Upper lobe of left lung (tissue), 6 donors: ENCODE data around the gene MGMT. TPM values are rescaled to one million over a fixed set of nuclear protein-coding genes. Genes with fewer than 3 reads are reported as not detected.

ENCODE experiments used
- ATAC-seq, 2 donors: fragments of 200-7000 bp; cut with Tn5 transposase; one replicate each; pipeline ENCODE4 v1.9.1; 2022; ENCODE audit warnings: mild to moderate bottlenecking in 2 of 2, moderate library complexity in 2 of 2; ENCODE audit not compliant: low FRiP score in 2 of 2
- DNase-seq, 2 donors: peaks; one replicate each; pipeline ENCODE4 v3.0.0-alpha.2; 2019 to 2020
- H3K27ac ChIP-seq, 4 donors: fragments of 200-600 bp; sonication (generic); one replicate each; pipeline ENCODE4 v1.5.1; 2016 to 2019
- H3K27me3 ChIP-seq, 4 donors: fragments of 200-600 bp; sonication (generic); one replicate each; pipeline ENCODE4 v1.5.1; 2017 to 2019
- H3K36me3 ChIP-seq, 4 donors: fragments of 200-600 bp; sonication (generic); one replicate each; pipeline ENCODE4 v1.5.1; 2016 to 2019
- H3K4me1 ChIP-seq, 4 donors: fragments of 200-600 bp; sonication (generic); one replicate each; pipeline ENCODE4 v1.5.1; 2018 to 2019
- H3K4me3 ChIP-seq, 4 donors: fragments of 200-600 bp; sonication (generic); one replicate each; pipeline ENCODE4 v1.5.1; 2017 to 2019; ENCODE audit warnings: mild to moderate bottlenecking in 2 of 4, moderate library complexity in 1 of 4
- H3K9me3 ChIP-seq, 4 donors: fragments of 200-600 bp; sonication (generic); one replicate each; pipeline ENCODE4 v1.5.1; 2018 to 2019
- EP300 ChIP-seq, 4 donors: sonication (generic); formaldehyde crosslinking; IDR thresholded peaks; one replicate each; pipeline ENCODE4 v1.5.1; 2017; ENCODE audit warnings: antibody characterized with exemption in 4 of 4, control low read depth in 2 of 4
- POLR2A ChIP-seq, 4 donors: fragments of 450-650 bp; IDR thresholded peaks; one replicate each; pipeline ENCODE4 v1.5.1; 2016 to 2017; ENCODE audit warnings: antibody characterized with exemption in 4 of 4, mild to moderate bottlenecking in 2 of 4
- POLR2AphosphoS5 ChIP-seq, 2 donors: sonication (generic); formaldehyde crosslinking; IDR thresholded peaks; one replicate each; pipeline ENCODE4 v1.5.1; 2017; ENCODE audit warnings: antibody characterized with exemption in 2 of 2
- WGBS, 2 donors: methylation state at CpG; one replicate each; pipeline ENCODE4 v1.1.5; 2017 to 2018; 5-methylcytosine and 5-hydroxymethylcytosine counted together
- total RNA-seq, 6 donors: library from RNA; depleted of rRNA in 4 of 6; stranded (reverse); fragments of >200 nt in 4 of 6; gene quantifications; one replicate each; pipeline versions ENCODE4 v1.1.0 to v1.2.1, GENCODE V29; 2016 to 2021
- TF ChIP-seq, protein P1 (sequence below), 6 experiments: fragments of 450-650 bp in 4 of 6; fragments of 200-600 bp in 2 of 6; sonication (generic) in 2 of 6; IDR thresholded peaks; one replicate each; pipeline ENCODE4 v1.5.1; 2016 to 2019; ENCODE audit warnings: antibody characterized with exemption in 6 of 6
- donor health status: DM: no; HTN: no; CAD: no; lungs with moderate emphysema.
- donor health status: DM: no; HTN: yes; CAD: no; lungs with severe emphysema.

The MGMT gene
- total RNA-seq, 6 donors from 2014 or later, result 20.9 to 44.0 (median 29.6) TPM

DNA sequence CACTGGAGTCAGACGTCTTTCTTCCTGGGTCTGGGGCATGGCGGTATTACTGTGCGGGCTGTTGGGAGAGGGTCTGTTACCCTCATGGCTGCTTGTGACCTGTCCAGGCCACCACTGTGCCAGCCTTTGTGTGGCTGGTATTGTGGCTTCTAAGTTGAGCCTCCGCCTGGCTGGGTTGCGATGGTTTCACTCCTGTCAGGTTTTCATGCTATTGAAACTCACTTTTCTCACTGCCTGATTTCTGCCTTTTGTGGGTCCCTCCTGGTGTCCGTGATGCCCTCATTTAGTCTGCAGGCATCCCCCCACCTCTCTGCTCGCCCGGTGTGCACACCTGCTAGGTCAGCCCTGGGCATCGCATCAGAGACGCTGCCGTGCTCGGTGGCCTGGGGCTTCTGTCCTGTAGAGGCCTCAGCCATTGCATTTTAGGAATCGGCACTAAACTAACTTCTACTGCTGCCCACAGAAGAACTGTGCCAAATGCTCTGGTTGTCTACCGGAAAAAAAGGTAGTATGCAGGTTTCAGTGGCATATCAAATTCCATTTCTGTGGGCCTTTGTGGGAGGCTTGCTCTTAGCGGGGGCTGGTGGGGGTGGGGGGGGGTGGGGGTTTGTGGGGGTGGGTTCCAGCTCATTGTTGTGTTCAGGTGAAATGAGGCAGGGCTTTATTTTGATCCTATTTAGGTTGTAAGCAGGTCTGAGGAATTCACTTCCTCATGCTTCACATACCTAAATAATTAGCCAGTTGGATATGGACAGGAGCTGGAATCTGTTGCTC lies 64.3 kb downstream of the MGMT start:
- ATAC-seq (no peak), DNase-seq (no peak)
- no peaks in the 10 kb centered on the region for H3K9me3 ChIP-seq
- peaks cover 9 to 19% (median 15%) of the 10 kb centered on the region in 4 donors for H3K4me1 ChIP-seq
- 90 to 98% methylated on average over 11 to 15 of the region's 15 CpGs for WGBS, 2 donors
- TF ChIP-seq POLR2A (IDR thresholded peaks at IDR 0.05) (no peak), EP300 (IDR thresholded peaks at IDR 0.05) (no peak), POLR2AphosphoS5 (IDR thresholded peaks at IDR 0.05) (no peak)
- TF ChIP-seq, protein P1, sequence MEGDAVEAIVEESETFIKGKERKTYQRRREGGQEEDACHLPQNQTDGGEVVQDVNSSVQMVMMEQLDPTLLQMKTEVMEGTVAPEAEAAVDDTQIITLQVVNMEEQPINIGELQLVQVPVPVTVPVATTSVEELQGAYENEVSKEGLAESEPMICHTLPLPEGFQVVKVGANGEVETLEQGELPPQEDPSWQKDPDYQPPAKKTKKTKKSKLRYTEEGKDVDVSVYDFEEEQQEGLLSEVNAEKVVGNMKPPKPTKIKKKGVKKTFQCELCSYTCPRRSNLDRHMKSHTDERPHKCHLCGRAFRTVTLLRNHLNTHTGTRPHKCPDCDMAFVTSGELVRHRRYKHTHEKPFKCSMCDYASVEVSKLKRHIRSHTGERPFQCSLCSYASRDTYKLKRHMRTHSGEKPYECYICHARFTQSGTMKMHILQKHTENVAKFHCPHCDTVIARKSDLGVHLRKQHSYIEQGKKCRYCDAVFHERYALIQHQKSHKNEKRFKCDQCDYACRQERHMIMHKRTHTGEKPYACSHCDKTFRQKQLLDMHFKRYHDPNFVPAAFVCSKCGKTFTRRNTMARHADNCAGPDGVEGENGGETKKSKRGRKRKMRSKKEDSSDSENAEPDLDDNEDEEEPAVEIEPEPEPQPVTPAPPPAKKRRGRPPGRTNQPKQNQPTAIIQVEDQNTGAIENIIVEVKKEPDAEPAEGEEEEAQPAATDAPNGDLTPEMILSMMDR (IDR thresholded peaks at IDR 0.05), result no peak
- H3K36me3 ChIP-seq, result peaks cover 0 to 2% (median 1%) of the 10 kb centered on the region in 4 donors
- no peak overlapping the region for H3K4me3 ChIP-seq
- peak overlapping the region in 2 of 4 donors; percentile 7 to 39 for H3K27ac ChIP-seq
- H3K27me3 ChIP-seq, result no peaks in the 10 kb centered on the region

DNA sequence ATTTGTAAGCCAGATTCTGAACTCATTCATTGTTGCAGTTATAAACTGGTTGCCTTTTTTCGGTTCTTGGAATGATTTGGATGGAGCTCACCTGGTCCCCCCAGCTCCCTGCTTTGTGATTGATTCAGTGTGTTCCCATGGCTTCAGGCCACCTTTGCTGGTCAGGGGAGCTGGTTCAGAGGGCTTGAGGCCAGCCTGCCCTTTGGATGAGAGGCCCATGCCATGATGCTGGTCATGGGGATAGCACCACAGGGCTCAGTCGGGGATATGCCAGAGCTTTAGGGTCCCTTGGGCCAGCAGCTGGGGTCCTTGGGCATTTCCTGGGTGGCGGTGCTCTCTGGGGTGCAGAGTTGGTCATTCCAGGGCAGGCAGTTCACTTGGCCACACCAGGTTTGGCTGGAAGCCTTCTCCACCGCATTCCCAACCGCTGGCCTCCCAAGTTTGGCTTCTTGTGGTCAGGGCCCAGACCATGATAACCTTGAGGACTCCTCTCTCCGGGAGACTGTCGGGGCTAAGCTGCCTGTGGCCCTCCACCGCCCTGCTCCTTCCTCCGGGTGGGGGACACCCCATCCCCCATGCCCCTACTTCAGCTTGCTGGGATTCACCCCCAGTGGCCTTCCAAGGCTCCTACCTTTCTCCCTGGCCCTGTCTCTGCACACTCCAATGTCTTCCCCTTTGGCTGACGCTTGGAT lies 65.1 kb downstream of the MGMT start:
- WGBS, 2 donors, result 86 to 93% methylated on average over 4 to 8 of the region's 10 CpGs
- TF ChIP-seq, protein P1 (IDR thresholded peaks at IDR 0.05), result no peak
- TF ChIP-seq POLR2AphosphoS5 (IDR thresholded peaks at IDR 0.05) (no peak), POLR2A (IDR thresholded peaks at IDR 0.05) (no peak), EP300 (IDR thresholded peaks at IDR 0.05) (no peak)
- Histone ChIP-seq H3K4me1 (peaks cover 9 to 19% (median 15%) of the 10 kb centered on the region in 4 donors), H3K9me3 (no peaks in the 10 kb centered on the region), H3K36me3 (peaks cover 0 to 4% (median 2%) of the 10 kb centered on the region in 4 donors), H3K27ac (peak overlapping the region in 1 of 4 donors; percentile 18), H3K27me3 (no peaks in the 10 kb centered on the region), H3K4me3 (no peak overlapping the region)
- DNase-seq (no peak), ATAC-seq (no peak)

- peak in 1 of 2 donors; percentile 12 for ATAC-seq
- TF ChIP-seq, protein P1 (IDR thresholded peaks at IDR 0.05), result no peak
- TF ChIP-seq POLR2AphosphoS5 (IDR thresholded peaks at IDR 0.05) (no peak), EP300 (IDR thresholded peaks at IDR 0.05) (no peak), POLR2A (IDR thresholded peaks at IDR 0.05) (no peak)
Measured at GRCh38 chr10:129532838-129533237, 65.8 kb downstream of the MGMT start.

GRCh38 chr10:129533281-129533680 lies 66.2 kb downstream of the MGMT start:
- Histone ChIP-seq H3K4me1 (peaks cover 9 to 19% (median 15%) of the 10 kb centered on the region in 4 donors), H3K4me3 (no peak overlapping the region), H3K9me3 (no peaks in the 10 kb centered on the region), H3K27ac (no peak overlapping the region), H3K36me3 (peaks cover 0 to 4% (median 2%) of the 10 kb centered on the region in 4 donors), H3K27me3 (no peaks in the 10 kb centered on the region)
- WGBS, 2 donors, result 75 to 87% methylated on average over 6 to 11 of the region's 11 CpGs
- TF ChIP-seq POLR2AphosphoS5 (IDR thresholded peaks at IDR 0.05), result no peak
- TF ChIP-seq, protein P1 (IDR thresholded peaks at IDR 0.05), result no peak
- no peak for TF ChIP-seq POLR2A (IDR thresholded peaks at IDR 0.05)
- TF ChIP-seq EP300 (IDR thresholded peaks at IDR 0.05), result no peak
- DNase-seq, result no peak
- ATAC-seq, result no peak

More at GRCh38 chr10:129532838-129533237, 65.8 kb downstream of the MGMT start:
- no peaks in the 10 kb centered on the region for H3K27me3 ChIP-seq
- H3K36me3 ChIP-seq, result peaks cover 0 to 4% (median 2%) of the 10 kb centered on the region in 4 donors
- no peak for DNase-seq
- no peak overlapping the region for H3K4me3 ChIP-seq
- WGBS, 2 donors, result 55 to 73% methylated on average over 5 of the region's 12 CpGs
- peaks cover 9 to 19% (median 15%) of the 10 kb centered on the region in 4 donors for H3K4me1 ChIP-seq
- H3K27ac ChIP-seq, result no peak overlapping the region
- no peaks in the 10 kb centered on the region for H3K9me3 ChIP-seq
